Mucosa of descending colon (tissue), 3 donors: ENCODE results near the gene MPRIP. TPM values are rescaled to one million over a fixed set of nuclear protein-coding genes. Genes with fewer than 3 reads are reported as not detected.
A peak's percentile ranks its signal among the peaks of the same experiment; 100 is the strongest.

ENCODE experiments used
- ATAC-seq: fragments of 200-7000 bp; cut with Tn5 transposase; one replicate; pipeline ENCODE4 v1.9.1; 2020; ENCODE audit warnings: mild to moderate bottlenecking, moderate library complexity
- DNase-seq, 3 donors: peaks; one replicate each; pipeline ENCODE4 v3.0.0-alpha.2; 2020
- H3K36me3 ChIP-seq: fragments of 200-600 bp; one replicate; pipeline ENCODE4 v1.8.0; 2021; ENCODE audit warnings: low read depth, mild to moderate bottlenecking
- H3K4me1 ChIP-seq: fragments of 200-600 bp; one replicate; pipeline ENCODE4 v1.8.0; 2021; ENCODE audit warnings: low read depth, mild to moderate bottlenecking
- H3K4me3 ChIP-seq: fragments of 200-600 bp; one replicate; pipeline ENCODE4 v1.8.0; 2021; ENCODE audit warnings: mild to moderate bottlenecking
- H3K9me3 ChIP-seq: fragments of 200-600 bp; one replicate; pipeline ENCODE4 v1.8.0; 2021; ENCODE audit warnings: mild to moderate bottlenecking
- intact Hi-C, 2 donors: fragments of 100-400 bp; cut with DNase I in 1 of 2; cut with micrococcal nuclease in 1 of 2; formaldehyde crosslinking; loops; one replicate each; pipeline versions ENCODE4 v1.11.0 to v1.11.1; 2022; cut with DNase I, micrococcal nuclease
- total RNA-seq, 3 donors: library from RNA; stranded (reverse); fragmentation: NEBNext Ultra II Directional in 2 of 3; extraction: Animal tissue kit (Norgen Biotek cat#: 25700) in 2 of 3; gene quantifications; one replicate each; pipeline versions ENCODE4 v1.2.1 to v1.2.4, GENCODE V29; 2021 to 2023
- TF ChIP-seq, protein P1 (sequence below): fragments of 200-600 bp; IDR thresholded peaks from one replicate; pipeline ENCODE4 v1.8.0; 2022; ENCODE audit warnings: antibody characterized with exemption, mild to moderate bottlenecking
- donor health status: DM: no; HTN: no; CAD: no; lungs with moderate emphysema.
- donor health status: DM: no; HTN: no; CAD: no.
- donor health status: DM: no; HTN: yes; CAD: no.

The MPRIP gene
- total RNA-seq, 3 donors from 2014 or later: 150 to 249 (median 231) TPM

DNA sequence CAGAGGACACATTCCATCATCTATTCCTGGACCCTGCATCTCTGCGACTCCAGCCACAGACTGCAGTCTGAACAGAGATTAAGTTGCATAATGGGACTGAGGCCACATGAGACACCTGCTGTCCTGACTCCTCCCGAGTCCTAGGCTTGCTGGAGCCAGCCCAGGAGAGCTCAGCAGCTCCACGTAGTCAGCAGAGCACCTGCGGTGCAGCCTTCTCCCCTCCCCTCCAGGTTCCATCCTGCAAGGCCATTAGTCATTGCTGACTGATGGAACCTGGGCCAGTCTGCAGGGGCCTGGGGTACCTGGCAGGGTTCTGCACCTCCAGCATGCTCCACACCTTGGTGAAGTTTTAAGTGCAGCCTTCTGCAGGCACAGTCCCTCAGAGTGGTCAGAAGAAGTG lies 87.2 kb downstream of the MPRIP start:
- TF ChIP-seq, protein P1, sequence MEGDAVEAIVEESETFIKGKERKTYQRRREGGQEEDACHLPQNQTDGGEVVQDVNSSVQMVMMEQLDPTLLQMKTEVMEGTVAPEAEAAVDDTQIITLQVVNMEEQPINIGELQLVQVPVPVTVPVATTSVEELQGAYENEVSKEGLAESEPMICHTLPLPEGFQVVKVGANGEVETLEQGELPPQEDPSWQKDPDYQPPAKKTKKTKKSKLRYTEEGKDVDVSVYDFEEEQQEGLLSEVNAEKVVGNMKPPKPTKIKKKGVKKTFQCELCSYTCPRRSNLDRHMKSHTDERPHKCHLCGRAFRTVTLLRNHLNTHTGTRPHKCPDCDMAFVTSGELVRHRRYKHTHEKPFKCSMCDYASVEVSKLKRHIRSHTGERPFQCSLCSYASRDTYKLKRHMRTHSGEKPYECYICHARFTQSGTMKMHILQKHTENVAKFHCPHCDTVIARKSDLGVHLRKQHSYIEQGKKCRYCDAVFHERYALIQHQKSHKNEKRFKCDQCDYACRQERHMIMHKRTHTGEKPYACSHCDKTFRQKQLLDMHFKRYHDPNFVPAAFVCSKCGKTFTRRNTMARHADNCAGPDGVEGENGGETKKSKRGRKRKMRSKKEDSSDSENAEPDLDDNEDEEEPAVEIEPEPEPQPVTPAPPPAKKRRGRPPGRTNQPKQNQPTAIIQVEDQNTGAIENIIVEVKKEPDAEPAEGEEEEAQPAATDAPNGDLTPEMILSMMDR: no peak
- Histone ChIP-seq H3K9me3 (no peaks in the 10 kb centered on the region), H3K4me3 (no peak overlapping the region), H3K36me3 (no peaks in the 10 kb centered on the region), H3K4me1 (peaks cover 3% of the 10 kb centered on the region)
- intact Hi-C loops: no loop called here
- DNase-seq: peak in 1 of 3 donors; percentile 18
- ATAC-seq: no peak

DNA sequence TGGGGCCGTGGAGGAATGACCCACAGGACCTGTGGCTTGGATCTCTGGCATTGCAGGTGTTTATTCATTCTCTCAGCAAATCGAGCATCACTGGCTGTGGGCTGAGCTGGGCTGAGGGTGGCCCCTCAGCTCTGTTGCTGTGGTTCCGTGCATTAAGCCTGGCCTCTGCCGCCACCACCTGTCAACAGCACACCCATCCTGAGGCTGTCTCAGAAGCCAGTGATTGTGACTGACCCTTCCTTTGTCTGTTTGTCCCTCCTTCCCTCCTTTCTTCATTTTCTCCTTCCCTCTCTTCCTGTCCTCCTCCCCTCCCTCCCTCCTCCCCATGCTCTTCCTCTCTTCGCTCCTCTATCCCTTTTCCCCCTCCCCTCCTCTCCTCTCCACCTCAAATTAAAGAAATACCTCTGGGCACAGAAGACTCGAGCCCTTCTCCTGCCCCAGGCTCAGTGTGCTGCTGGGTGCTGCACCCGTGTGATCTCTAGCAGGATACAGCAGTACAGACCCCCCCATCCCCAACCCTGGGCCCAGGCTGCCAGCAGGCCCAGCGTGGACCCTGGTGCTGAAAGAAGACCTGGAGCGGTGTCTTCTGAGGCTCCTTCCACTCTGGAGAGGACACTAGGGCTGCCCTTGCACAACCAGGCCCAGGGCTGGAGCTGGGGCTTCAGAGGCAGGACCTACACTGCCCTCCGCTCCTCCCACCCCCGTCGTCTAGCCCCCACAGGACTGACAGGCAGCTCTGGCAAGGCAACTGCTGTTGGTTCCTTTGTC lies 88.0 kb downstream of the MPRIP start:
- intact Hi-C loops: no loop called here
- ATAC-seq (no peak), DNase-seq (peak in 1 of 3 donors; percentile 19)
- Histone ChIP-seq H3K4me3 (no peak overlapping the region), H3K9me3 (no peaks in the 10 kb centered on the region), H3K36me3 (no peaks in the 10 kb centered on the region), H3K4me1 (peaks cover 3% of the 10 kb centered on the region)
- TF ChIP-seq, protein P1: no peak

DNA sequence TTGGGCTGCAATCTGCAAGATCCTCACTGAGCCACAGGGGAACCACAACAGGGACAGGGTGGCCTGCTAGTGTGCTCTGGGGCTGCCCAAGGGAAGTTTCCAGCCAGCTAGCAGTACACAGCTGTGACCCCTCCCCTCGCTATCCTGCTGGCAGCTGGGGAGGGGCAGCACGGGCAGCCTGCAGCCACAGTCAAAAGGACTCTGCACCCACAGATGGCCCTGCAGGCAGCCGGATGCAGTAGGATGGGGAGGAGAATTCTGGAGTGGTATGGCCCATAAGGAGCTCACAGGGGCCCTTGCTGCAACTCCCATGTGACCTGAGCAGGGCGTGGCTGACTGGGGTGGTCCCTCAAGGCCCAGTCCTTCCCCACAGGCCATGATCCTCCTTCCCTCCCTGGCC lies 89.6 kb downstream of the MPRIP start:
- TF ChIP-seq, protein P1: no peak
- ATAC-seq (no peak), DNase-seq (peak in 1 of 3 donors; percentile 27)
- Histone ChIP-seq H3K4me3 (no peak overlapping the region), H3K4me1 (no peaks in the 10 kb centered on the region), H3K36me3 (peaks cover 3% of the 10 kb centered on the region), H3K9me3 (no peaks in the 10 kb centered on the region)
- intact Hi-C loops: no loop called here

DNA sequence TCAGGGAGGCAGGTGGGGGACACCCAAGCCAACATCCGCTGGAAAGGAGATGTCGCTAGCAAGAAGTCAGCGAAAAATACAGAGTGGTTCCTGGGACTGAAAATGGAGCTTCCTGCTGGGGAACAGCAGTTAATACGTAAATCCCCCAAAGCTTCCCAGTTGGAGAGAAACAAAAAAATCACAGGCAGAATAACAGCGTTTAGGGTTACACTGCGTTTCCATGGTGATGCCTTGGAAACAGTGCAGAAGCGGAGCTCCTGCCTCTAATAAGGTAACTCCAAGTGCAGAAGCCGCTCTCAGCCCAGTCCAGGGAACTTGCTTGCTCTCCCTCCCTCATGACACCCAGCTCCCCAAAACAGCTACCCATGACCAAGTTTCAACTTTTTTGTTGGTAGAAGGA lies 90.5 kb downstream of the MPRIP start:
- TF ChIP-seq, protein P1: no peak
- Histone ChIP-seq H3K4me1 (no peaks in the 10 kb centered on the region), H3K36me3 (peaks cover 3% of the 10 kb centered on the region), H3K9me3 (no peaks in the 10 kb centered on the region), H3K4me3 (no peak overlapping the region)
- ATAC-seq: no peak
- intact Hi-C loops: no loop called here
- DNase-seq: peak in 1 of 3 donors; percentile 5

DNA sequence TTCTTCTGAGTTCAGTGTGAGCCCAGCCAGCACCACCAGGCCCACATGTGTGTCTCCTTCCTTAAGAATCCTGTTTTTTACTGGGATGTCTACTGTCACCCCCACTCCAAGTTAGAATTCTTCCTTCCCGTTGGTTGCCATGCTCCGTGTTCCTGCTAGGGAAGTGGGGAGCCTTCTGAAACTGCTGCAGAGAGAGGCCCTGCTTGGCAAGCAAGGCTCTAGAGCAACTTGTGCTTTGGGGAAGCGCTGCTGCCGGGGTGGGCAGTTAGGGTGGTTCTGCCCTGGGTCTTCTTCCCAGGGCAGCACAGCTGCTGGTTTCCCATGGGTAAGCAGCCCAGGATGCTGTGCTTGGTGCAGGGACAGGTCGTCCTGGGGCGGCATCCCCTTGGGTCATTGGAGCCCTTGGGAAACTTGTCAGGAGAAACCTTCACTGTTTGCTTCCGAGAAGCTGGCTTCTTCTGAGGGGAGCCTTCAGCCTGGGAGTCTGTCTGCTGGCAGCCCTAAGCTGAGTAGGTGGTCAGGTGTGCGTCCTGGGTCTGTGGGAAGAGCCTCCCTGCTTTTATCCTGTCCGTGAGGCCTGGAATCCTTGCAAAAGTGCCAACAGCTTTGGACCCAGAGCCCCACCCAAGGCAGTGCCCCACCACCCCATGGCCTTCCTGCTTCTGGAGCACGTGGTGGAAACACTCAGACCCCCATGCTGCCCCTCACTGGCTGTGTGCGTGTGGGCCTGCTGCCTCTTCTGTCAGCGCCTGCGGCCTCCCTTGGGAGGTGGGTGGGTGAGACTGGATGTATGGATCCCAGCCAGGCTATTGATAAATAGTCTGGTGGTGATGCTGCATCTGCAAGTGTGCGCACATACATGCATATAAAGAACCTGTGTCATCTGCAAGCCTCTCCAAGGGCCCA lies 92.0 kb downstream of the MPRIP start:
- intact Hi-C loops: no loop called here
- DNase-seq (peak in 1 of 3 donors; percentile 35), ATAC-seq (no peak)
- TF ChIP-seq, protein P1: no peak
- Histone ChIP-seq H3K9me3 (no peaks in the 10 kb centered on the region), H3K36me3 (peaks cover 3% of the 10 kb centered on the region), H3K4me1 (no peaks in the 10 kb centered on the region), H3K4me3 (no peak overlapping the region)
